HG03097 (cell line): ENCODE measurements around the gene TBX19.

ENCODE experiments used
- ATAC-seq: cut with Tn5 transposase; IDR thresholded peaks from one replicate; pipeline ENCODE4 v1.9.1; 2021; ENCODE audit not compliant: unreplicated experiment, low FRiP score

Gene TBX19

GRCh38 chr1:168279253-168279652 is 1.4 kb upstream of the TBX19 start:
- ATAC-seq = no peak

DNA sequence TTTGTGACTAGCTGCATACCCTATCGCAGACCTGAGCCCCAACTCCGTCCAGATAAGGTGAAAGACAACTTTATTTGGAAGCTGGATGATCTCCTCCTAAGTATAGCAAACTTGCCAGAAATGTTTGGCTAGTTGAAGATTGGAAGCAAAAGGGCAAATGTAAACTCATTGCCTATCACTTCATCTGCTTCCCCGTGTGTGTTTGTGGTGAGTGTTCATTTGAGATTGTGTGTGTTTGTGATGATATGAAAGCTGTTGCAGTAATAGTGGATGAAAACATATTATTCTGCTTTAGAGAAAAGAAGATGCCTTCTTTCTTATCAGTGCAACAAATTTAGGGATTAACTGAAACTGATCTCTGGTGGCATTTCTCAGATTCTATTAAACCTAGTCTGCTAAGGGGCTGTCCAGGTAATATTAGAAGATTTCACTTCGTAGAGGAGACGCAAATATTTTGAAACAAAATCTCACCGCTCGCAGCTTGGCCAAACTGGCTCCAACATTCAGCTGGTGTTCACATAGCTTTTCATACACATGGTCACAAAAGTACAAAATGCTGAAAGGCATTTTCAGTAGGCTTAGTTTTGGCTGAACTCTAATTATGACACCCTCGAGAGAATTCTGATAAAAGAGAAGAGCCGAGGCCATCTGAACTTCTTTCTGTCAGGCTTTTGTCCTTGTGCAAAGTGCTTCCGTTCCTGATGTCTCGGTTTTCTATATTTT is 1.1 kb downstream of the TBX19 start:
- no peak for ATAC-seq

DNA sequence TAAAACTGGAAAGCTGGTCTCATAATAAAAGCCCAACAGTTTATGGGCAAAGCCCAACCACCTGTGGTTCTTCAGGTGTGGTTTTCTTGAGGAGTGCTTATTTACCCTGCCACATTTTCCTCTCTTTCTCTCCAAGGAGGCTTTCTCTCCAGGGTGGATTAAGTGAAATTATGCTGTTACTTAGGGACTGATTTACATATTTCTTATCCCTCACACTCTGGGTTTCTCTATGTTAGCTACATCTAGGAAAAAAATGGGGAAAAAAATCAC is 4.8 kb downstream of the TBX19 start:
- no peak for ATAC-seq

GRCh38 chr1:168285971-168286927 is 5.6 kb downstream of the TBX19 start:
- no peak for ATAC-seq

DNA sequence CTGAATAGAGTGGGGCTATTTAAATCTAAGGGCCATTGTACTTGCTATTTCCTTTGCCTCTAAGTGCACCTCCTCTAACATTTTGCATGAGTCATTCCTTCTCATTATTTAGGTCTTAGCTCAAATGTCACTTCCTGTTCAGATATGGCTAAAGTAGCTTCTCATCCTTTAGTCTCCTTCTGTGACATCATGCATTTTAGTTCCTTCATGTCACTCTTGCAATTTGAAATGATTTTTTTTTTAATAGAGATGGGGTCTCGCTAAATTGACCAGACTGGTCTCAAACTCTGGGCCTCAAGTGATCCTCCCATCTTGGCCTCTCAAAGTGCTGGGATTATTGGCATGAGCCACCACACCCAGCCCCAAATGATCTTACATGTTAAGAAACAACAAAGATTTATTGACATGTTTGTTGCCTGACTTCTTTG is 6.6 kb downstream of the TBX19 start:
- ATAC-seq = no peak

DNA sequence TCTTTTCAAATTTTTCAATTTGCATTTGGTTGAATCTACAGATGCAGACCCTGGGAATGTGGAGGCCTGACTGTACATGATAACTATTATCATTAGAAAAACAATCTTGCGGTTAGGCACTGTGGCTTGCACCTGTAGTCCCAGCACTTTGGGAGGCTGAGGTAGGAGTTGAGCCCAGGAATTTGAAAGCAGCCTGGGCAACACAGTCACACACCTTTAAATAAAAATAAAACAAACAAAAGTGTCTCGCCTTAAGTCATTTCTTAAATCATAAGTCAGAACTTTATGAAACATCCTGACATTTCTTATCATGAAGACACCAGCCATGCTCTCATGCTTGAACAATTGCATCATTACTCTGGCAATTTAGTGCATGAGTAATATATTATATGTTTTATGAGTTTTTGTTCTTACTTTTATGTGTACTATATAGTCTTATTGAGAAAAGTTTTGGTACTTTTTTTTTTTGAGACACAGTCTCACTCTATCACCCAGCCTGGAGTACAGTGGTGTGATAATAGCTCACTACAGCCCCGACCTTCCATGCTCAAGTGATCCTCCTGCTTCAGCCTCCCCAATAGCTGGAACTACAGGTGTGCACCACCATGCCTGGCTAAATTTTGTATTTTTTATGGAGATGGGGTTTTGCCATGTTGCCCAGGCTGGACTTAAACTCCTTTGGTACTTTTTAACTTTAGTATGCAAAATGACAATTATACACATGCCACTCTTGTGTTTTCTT is 7.8 kb downstream of the TBX19 start:
- ATAC-seq = no peak

- no peak for ATAC-seq
These were observed 10.7 kb downstream of the TBX19 start for GRCh38 chr1:168291222-168291837.

DNA sequence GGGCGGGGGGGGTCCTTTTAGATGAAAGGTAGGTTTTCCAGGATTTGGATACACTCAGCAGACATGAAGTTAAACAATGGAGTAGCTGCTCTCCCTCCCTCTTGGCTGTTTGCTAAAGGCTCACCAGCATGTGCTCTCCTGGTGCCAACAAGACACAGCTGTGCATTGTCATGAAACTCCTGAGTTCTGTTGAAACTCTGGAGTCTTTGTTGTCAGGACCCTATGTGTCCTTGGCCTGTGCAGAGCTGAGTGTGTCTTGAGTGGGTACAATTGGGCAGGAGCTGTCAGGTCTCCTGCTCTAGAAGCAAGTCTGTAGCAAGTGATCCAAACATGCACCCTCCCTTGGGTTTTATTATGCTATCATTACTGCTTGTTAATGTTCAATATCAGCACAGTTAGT is 12.7 kb downstream of the TBX19 start:
- ATAC-seq = no peak

GRCh38 chr1:168295411-168296114 is 14.9 kb downstream of the TBX19 start:
- no peak for ATAC-seq

- no peak for ATAC-seq
These were observed 16.5 kb downstream of the TBX19 start for GRCh38 chr1:168297019-168297730.

DNA sequence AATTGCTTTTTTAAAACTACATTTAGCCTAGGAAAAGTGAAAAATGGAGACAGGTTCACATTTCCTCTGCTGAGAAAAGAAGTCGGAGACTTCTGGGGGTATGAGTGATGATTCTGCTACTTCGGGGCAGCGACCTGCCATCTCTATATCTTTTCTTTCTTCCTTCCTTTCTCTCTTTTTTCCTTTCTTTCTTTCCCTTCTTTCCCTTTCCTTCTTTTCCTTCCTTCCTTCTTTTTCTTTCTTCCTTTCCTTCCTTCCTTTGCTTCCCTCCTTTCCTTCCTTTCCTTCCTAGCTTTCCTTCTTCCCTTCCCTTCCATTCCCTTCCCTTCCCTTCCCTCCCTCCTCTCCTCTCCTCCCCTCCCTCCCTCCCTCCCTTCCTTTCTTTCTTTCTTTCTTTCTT is 17.8 kb downstream of the TBX19 start:
- ATAC-seq = no peak

DNA sequence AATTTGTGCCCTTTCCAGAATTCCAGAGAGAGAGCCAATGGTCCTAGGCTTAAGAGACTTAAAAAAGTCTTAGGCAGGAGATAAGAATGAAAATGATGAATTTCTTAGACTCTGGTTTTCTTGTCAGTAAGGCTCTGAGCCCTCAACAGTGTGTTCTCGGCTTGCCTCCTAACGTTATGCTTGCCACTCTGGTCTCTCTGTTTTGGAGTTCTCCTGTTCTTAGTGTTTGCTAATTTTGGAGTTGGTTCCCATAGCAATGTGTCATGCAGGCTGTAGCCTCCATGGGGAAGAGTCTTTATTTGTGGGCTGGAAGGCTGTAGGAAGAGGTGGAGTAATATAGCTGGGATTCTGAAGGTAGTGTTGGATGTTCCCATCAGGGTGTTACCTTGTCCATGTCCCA is 19.9 kb downstream of the TBX19 start:
- ATAC-seq = no peak

- ATAC-seq = no peak
These were observed 21.1 kb downstream of the TBX19 start for GRCh38 chr1:168301664-168302320.

DNA sequence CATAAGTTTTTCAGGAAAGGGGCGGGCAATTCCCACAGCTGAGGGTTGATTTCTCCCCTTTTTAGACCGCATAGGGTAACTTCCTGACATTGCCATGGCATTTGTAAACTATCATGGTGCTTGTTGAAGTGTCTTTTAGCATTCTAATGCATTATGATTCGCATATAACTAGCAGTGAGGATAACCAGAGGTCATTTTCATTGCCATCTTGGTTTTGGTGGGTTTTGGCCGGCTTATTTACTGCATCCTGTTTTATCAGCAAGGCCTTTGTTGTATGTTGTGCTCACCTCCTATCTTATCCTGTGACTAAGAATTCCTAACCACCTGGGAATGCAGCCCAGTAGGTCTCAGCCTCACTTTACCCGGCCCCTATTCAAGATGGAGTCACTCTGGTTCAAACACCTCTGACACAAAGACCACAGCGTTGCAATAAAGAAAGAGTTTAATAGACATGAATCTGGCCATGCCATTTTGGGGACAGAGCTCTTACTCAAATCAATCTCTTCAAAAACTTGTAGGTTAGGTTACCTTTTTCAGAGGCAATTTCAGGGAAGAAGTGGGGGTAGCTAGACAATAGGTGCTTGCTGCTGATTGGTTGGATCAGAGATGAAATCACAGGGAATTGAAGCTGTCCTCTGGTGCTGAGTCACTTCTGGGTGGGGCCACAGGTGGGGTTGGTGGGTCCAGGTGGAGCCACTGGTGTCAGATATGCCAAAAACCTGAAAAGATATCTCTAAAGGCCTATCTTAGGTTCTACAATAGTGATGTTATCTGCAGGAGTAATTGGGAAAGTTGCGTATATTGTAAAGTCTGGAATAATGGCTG is 23.3 kb downstream of the TBX19 start:
- no peak for ATAC-seq

DNA sequence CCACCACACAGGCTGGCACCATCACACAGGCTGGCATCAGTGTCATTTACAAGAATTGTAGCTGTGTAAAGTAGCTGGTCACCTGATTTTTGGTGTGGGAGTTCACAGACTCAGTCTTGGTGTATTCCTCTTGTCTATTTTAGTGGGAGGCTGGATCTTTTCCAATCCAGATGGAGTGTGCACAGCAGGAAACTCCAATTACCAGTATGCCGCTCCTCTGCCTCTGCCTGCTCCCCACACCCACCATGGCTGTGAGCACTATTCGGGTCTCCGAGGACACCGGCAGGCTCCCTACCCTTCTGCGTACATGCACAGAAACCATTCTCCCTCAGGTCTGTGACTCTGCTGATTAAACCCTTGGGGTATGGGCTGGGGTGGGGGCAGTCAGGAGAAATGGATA is 24.2 kb downstream of the TBX19 start:
- ATAC-seq = no peak

DNA sequence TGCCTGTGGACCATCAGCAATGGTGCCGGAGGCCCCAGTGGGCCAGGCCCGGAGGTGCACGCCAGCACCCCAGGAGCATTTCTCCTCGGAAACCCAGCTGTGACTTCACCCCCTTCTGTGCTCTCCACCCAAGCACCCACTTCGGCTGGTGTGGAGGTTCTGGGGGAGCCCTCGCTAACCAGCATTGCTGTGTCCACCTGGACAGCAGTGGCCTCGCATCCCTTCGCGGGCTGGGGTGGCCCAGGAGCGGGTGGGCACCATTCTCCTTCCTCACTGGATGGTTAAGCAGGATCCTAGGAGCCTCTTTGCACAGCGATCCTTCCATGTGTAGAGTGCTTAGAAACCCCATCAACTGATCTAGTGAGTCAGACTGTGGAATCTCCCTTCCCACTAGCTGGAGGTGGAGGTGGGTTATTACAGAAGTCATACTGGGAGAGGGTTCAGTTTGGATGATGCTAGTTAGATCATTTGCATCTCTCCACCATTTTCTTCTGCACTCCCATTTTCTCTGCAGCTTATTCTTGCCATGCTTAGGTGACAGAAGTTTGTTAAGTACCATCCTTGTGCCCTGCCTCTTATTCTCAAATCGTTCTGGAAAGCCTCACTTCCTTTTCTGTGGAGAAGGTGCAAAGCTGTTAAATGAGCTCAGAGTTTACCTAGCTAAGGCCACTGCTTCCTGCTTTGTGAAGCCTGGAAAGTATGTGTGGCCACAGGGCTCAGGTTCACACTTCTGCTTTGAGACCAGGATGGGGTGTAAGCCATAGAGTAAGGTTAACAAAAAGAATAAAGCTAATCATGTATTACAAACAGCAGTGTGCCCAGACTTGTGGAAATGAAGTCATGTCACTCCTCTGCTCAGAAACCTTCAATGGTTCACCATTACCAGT is 32.3 kb downstream of the TBX19 start:
- no peak for ATAC-seq

- ATAC-seq = no peak
These were observed 35.5 kb downstream of the TBX19 start for GRCh38 chr1:168316142-168316541.
